NCI-H2171 (cell line): Measurements from ENCODE around the gene OR11H7.
"Not testable (repeated sequence)": the region's sequence is repeated elsewhere in the genome, so short reads cannot be mapped to it uniquely, and the experiment has no call there.

Experiments used
- DNase-seq: peaks from one replicate; lab custom pipeline; 2025; lab: John Stamatoyannopoulos, UW

OR11H7 gene

DNA sequence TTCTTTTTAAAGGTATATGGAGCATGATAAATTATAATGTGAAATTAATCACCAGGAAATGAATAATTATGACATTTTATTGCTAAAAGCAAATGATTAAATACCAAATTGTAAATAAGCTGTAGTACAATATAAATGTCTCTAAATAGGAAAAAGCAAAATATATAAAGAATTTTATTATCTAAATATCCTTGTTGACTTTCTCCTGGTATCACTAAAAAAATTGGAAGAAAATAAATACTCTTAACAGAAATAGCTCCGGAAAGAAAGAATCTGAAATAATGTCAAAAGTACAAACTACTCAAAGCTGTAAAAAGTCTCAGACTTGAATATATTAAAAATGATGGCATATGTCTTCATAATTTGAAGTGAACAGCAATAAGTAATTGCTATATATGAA is at the start of gene OR11H7:
Gene OR11H7 (plus strand): TSS at position 301 of the 400 bp plus-strand sequence.
- no peak for DNase-seq

DNA sequence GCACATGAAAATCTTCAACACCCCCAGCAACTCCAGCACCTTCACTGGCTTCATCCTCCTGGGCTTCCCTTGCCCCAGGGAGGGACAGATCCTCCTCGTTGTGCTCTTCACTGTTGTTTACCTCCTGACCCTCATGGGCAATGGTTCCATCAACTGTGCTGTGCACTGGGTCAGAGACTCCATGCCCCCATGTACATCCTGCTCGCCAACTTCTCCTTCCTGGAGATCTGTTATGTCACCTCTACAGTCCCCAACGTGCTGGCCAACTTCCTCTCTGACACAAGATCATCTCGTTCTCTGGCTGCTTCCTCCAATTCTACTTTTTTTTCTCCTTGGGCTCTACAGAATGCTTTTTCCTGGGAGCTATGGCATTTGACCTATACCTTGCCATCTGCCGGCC is 49.6 kb upstream of the OR11H7 start:
- DNase-seq = no peak

DNA sequence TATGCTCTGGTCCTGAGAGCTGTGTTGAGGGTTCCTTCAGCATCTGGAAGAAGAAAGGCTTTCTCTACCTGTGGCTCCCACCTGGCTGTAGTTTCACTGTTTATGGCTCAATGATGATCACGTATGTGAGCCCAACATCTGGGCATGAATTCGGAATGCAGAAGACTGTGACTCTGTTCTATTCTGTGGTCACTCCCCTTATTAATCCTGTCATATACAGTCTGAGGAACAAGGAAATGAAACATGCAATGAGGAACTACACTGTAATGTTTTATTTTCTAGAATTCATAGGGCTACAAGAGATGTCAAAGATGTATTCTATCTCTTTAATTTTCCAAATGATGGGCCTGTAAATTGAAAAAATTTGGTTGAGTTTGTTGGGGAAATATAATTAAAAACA is 48.9 kb upstream of the OR11H7 start:
- DNase-seq = no peak

DNA sequence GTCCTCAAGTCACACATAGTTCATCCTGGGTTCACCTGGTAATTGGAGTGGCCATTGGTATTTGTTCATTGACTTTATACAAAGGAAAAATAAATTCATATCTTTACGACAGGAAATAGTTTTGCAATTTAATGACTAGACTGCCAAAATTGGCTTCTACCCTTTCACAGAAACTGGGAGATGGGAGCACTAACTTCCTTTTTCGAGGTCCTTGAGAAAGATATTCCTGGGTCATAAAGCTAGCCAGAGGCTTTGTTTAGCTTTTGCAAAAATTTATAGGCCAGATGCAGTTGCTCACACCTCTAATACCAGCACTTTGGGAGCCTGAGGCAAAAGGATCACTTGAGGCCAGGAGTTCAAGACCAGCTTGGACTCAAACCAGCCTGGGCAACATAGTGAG is 48.3 kb upstream of the OR11H7 start:
- DNase-seq = no peak

DNA sequence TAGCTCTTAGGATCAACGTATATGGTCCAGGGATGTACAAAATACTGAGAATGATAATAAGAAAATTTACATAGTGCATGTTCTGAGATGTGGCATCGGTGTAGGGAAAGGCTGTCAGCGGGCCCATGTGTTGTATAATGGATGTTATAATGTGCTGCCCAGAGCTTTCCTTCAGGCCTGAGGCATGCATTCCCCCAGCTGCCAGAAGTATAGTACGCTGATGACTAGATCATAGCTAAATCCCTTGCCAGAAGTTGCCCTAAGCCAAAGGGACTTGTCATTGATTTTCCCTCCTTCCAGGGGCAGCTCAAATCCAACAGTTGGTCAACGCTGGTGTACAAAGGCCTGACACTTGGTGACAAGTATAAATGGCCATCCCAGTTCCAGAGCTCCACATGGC is 44.6 kb upstream of the OR11H7 start:
- no peak for DNase-seq

DNA sequence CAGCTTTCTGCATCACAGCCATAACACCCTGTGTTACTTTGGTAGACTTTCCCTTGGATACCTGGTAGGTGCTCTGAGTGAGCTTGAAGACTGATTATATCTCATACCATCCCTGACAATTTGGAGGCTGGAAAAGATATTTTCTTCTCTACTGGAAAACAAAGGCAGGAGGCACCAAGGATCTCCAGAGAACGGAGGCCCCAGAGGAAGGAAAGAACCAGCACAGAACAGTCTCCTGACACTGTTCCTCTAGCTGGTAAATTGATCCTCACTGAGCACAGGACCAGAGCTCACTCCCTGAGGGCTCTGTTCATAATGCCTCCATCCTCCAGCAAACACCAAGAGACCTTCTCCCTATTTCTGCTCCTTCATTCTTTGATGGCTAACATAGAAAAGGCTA is 38.2 kb upstream of the OR11H7 start, which contains the start of gene OR11G2:
Gene OR11G2 (plus strand): TSS at position 301 of the 400 bp plus-strand sequence. CDS start 6,542 bp downstream, outside the sequence.
- DNase-seq = no peak

DNA sequence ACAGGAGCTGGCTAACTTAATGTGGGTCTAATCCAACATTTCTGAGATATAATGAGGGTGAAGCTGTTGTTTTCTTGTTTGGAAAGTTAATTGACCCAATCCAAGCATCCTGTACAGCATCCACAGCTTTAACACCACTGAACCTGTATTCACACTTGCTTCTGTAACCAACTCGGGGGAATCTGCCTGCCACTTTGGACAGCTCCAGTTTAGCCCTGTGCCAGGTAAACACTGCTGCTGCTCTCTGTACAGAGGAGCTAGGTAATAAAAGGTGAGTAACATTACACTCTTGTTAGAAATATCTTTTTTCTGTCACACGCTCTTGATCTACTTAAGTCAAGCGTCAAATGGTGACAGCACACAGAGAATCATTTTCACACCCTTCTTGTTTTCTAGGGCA is 37.4 kb upstream of the OR11H7 start:
- no peak for DNase-seq

DNA sequence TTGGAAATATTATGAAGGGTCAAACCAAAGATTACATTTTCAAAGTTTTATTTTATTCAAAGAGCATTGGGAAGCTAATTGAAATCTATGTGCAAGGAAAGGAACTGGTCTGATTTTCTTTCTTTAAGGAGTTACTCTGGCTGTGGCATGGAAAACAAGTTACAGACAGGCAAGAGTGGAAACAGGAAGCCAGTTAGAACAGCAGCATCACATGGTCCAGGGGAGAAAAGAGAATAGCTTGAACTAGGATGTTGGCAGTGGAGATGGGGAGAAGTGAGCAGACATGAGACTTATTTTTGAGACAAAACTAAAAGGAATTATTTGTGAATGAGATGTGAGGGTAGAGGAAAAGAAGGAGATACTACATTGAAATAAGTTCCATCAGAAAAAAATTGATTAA is 34.7 kb upstream of the OR11H7 start:
- no peak for DNase-seq

DNA sequence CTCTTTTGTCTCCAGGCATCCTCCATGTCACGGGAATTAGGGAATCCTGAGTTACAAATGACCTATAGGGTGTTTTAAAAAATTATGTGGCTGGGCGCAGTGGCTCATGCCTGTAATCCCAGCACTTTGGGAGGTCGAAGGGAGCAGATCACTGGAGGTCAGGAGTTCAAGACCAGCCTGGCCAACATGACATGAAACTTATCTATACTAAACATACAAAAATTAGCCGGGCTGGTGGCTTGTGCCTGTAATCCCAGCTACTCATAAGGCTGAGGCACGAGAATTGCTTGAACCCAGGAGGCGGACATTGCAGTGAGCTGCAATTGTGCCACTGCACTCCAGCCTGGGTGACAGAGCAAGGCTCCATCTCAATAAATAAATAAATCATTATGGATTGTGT is 33.6 kb upstream of the OR11H7 start:
- DNase-seq = not testable (repeated sequence)

DNA sequence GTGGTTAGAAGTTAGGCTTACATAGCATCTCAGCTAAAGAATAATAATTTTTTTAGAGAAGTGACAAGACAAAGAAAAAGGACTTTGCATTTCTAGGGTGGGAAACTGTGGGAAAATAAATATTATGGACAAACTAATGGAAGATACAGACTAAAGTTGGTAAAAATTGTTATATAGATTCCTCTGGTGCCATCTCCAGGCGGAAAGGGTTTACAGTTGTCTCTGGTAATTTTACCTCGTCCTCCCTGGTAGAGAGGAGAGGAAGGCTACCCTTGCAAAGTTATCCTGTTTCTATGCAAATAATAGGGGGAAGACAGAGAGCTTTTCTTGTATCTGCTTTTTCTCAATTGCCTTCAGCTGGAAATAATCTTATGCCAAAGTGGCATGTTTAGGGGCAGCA is 32.9 kb upstream of the OR11H7 start:
- no peak for DNase-seq

DNA sequence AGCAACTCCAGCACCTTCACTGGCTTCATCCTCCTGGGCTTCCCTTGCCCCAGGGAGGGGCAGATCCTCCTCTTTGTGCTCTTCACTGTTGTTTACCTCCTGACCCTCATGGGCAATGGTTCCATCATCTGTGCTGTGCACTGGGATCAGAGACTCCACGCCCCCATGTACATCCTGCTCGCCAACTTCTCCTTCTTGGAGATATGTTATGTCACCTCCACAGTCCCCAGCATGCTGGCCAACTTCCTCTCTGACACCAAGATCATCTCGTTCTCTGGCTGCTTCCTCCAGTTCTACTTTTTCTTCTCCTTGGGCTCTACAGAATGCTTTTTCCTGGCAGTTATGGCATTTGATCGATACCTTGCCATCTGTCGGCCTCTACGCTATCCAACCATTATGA is 31.3 kb upstream of the OR11H7 start:
- no peak for DNase-seq

DNA sequence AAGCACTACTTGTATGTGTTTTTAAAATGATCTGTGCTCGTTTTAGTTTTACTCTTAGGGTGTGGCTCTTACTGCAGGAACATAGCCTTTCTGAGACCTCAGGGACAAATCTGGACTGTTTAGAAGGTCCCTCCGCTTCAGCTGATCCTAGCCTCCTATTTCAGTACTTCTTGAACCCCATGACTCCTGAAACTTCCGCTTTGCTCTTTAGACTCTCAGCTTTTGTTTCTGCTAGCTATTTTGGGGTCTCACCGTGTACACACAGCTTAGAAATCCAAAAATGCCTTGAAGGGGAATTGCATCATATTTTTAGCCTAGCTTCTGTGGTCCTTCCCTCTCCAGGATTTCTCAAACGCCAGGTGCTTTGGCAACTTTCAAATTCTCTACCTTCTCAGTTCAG is 29.8 kb upstream of the OR11H7 start:
- DNase-seq = no peak

DNA sequence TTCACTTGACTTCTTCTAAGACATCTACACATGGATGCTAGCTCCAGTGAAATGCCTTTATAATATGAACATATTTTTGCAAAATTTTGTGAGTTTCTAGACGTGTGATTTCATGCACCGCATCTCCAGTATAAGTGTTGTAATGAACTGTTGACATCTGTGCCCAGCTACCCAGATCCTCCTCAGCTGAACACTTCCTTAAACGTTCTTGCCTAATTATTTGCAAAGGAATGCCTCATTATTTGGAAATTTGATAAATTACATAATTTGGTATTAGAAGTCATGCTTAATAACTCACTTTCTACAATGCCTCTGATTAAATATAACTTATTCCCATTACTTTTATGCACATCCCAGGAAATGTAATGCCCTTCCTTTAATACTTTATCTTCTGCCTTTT is 24.1 kb upstream of the OR11H7 start:
- DNase-seq = no peak

DNA sequence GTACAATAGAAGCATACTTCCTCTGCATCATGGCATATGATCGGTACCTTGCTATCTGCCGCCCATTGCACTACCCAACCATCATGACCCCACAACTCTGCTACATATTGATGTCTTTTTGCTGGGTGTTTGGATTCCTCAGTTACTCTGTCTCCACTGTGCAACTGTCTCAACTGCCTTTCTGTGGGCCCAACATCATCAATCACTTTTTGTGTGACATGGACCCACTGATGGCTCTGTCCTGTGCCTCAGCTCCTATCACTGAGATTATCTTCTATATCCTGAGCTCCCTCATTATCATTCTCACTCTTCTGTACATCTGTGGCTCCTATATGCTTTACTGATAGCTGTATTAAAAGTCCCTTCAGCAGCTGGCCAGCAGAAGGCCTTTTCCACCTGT is 19.2 kb upstream of the OR11H7 start:
- DNase-seq = no peak

DNA sequence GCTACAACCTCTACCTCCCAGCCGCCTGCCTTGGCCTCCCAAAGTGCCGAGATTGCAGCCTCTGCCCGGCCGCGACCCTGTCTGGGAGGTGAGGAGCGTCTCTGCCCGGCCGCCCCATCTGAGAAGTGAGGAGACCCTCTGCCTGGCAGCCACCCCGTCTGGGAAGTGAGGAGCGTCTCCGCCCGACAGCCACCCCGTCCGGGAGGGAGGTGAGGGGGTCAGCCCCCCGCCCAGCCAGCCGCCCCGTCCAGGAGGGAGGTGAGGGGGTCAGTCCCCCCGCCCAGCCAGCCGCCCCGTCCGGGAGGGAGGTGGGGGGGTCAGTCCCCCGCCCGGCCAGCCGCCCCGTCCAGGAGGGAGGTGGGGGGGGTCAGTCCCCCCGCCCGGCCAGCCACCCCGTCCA is 16.4 kb upstream of the OR11H7 start:
- DNase-seq = not testable (repeated sequence)

DNA sequence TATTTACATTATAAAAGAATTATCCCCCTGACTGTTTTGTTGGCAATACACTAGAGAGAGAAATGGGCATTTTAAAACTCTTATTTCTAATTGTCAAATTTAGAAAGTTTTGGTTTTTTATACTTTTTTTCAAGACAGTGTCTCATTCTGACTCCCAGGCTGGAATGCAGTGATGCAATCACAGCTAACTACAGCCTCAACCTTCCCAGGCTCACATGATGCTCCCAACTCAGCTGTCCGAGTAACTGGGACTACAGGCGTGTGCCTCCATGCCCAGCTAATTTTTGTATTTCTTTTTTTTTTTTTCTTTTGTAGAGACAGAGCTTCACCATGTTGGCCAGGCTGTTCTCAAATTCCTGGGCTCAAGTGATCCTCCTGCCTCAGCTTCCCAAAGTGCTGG is 13.6 kb upstream of the OR11H7 start:
- DNase-seq = no peak

DNA sequence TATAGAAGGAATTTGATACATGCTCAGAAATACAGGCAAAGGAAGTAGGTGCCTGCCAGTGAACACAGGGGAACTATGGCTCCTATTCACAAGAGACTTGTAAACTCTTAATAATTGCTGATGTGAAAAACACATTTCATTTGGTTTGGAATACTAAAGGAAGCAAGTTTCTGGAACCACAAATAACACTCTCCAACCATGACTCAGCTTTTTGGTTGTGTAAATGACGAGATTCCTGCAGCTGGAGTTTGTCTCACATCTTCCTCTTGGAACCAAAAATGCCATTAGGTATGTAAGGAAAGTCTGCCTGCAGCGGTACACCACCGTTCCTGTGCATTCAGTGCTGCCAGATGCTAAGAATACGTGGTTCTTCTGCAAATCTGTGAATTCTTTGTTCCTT is 9.7 kb upstream of the OR11H7 start:
- DNase-seq = no peak

DNA sequence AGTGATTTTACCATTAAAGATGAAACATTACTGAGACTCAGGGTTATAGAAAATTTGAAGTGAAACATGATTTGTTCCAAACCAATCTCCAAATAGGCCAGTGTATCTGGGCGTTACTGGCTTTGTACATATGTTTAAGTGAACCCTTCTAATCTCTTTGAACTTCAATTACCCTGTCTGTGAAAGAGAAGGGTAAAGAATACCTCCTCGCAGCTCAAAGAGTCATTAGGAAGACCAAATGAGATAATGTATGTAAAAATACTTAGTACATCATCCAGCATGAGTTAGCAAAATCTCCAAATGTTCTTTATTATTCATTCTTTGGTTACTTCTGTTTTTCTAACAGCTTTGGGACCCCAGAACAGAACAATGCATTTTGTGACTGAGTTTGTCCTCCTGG is 5.4 kb upstream of the OR11H7 start, which contains the start of gene OR11H6:
Gene OR11H6 (plus strand): TSS at position 301 of the 400 bp plus-strand sequence. CDS start 0 bp downstream, at position 301.
- DNase-seq = no peak

DNA sequence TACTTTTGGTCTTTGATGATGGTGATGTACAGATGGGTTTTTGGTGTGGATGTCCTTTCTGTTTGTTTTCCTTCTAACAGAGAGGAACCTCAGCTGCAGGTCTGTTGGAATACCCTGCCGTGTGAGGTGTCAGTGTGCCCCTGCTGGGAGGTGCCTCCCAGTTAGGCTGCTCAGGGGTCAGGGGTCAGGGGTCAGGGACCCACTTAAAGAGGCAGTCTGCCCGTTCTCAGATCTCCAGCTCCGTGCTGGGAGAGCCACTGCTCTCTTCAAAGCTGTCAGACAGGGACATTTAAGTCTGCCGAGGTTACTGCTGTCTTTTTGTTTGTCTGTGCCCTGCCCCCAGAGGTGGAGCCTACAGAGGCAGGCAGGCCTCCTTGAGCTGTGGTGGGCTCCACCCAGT is 6.6 kb downstream of the OR11H7 start:
- DNase-seq = not testable (repeated sequence)

DNA sequence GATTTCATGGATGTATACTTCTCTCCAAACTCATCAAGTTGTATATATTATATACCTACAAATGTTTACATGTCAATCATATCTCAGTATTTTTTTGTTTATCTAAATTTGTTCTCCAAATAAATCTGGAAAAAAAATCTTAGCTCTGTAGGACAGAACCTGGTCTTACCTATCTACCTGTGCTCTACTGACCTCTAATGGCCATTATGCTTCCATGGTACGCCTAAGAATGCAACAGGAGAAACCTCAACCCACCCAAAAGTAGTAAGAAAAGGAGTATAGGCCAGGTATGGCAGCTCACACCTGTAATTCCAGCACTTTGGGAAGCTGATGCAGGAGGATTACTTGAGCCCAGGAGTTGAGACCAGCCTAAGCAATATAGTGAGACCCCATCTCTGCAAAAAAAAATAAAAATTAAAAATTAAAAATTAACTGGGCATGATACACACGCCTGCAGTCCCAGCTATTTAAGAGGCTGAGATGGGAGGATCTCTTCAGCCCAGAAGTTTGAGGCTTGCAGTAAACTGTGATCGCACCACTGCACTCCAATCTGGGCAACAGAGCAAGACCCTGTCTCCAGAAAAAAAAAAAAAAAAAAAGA is 19.0 kb downstream of the OR11H7 start:
- peak; percentile 45 for DNase-seq

DNA sequence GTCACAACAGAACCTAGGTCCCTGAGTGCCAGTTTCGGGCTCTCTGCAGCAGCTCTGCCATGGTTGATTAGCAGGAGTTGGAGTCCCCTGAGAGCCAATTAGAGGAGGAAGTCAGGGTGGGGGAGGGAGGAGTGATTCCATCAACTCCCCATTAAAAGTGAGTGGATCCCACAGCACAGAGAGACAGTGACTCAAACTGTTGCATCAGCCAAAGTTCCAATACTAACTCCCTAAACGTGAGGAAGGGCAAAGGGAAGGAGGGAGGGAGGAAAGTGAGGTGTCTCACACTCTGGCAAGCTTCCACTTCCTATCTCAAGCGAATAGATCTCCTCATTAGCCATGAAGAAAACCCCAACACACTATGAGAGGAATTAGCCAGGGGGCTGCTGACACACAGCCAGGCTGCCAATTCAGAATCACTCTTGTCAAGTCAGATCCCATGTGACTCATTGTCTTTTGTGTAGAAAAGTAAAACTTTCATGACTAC is 33.9 kb downstream of the OR11H7 start:
- DNase-seq = peak; percentile 53

DNA sequence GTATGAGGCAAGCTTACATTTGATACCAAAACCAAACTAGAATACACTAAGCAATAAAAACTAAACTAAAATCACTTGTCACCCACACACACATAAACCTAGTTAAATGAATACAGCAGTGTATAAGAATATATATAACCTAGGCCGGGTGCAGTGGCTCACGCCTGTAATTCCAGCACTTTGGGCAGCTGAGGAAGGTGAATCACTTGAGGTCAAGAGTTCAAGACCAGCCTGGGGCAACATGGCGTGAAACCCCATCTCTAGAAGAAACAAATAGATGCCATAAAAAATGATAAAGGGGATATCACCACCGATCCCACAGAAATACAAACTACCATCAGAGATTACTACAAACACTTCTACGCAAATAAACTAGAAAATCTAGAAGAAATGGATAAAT is 35.6 kb downstream of the OR11H7 start:
- DNase-seq = not testable (repeated sequence)

DNA sequence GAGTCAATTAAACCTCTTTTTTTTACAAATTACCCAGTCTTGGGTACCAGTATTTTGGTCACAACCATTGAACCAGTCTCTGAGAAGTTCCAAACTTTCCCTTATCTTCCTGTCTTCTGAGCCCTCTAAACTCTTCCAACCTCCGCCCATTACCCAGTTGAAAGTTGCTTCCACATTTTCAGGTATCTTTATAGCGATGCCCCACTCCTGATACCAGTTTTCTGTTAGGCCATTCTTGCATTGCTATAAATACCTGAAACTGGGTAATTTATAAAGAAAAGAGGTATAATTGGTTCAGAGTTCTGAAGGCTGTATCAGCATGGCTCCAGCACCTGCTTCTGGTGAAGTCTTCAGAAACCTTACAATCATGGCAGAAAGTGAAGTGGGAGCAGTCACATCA is 45.3 kb downstream of the OR11H7 start:
- DNase-seq = no peak

DNA sequence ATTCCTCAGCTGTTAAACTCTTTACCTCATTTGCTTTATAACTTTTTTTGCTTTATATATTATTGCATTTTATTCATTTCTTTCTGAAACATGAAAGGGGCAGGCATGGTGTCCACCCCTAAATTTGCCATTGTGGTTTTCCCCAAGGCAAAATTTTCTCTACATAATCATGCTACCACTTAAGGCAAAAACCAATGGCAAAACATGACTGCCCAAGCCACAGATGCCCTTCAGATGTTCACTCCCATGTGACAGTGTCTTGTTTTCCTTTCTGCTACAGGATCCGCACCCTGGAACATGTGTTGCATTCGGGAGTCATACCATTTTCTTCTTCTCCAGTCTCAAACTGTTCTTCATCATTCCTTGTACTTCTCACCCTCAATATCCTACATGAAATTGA is 48.6 kb downstream of the OR11H7 start:
- no peak for DNase-seq
